ENCODE data around the gene SLC35A4.

SLC35A4 gene

DNA sequence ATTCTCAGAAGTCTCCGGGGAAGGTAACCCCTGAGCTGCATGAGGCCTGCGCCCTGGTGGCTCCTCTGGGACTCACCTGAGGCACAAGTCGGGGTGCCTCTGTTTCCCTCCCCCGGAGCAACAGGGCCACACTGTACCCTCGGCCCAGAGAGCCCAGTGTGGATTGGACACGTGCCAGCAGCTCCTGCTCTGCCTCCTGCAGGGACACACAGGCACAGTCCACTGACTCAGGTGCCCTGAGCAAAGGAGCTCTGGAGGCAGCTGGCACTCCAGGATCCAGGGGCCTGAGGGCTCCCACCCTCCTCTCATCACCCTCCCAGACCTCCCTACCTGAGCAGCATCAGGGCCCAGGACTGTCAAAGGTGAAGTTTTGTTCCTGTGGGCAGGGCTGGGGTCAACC, 29.5 kb downstream of the SLC35A4 start:
- Histone ChIP-seq H4K8ac (ENCODE audit: low read length) (no peak overlapping the region), H3K36me3 (ENCODE audit: control insufficient read depth in 1 of 2, insufficient read depth in 2 of 2, low read depth in 1 of 2, low read length in 2 of 2) (no peaks in the 10 kb centered on the region), H3K4ac (ENCODE audit: low read depth in 1 of 2, low read length in 2 of 2) (no peak overlapping the region), H2AK5ac (ENCODE audit: low read length, severe bottlenecking) (no peak overlapping the region), H3K27me3 (ENCODE audit: control insufficient read depth in 1 of 2, insufficient read depth in 1 of 2, low read length in 2 of 2) (peaks cover 0 to 13% of the 10 kb centered on the region in 2 experiments), H3K79me1 (replicated peaks; ENCODE audit: low read length, poor library complexity, severe bottlenecking) (no peaks in the 10 kb centered on the region), H3K9me3 (ENCODE audit: control insufficient read depth, low read length) (no peaks in the 10 kb centered on the region), H3K27ac (ENCODE audit: low read length, poor library complexity, severe bottlenecking) (no peak overlapping the region), H4K91ac (ENCODE audit: low read length) (peak overlapping the region; percentile 54), H3K4me1 (ENCODE audit: control insufficient read depth, insufficient read depth, low read depth, low read length) (peaks cover 2% of the 10 kb centered on the region), H2BK120ac (ENCODE audit: low read depth, low read length) (no peak overlapping the region), H3K9ac (ENCODE audit: low read length) (no peak overlapping the region), H2BK12ac (ENCODE audit: low read length in 2 of 2) (no peak overlapping the region), H2BK15ac (ENCODE audit: low read depth, poor library complexity, severe bottlenecking) (no peak overlapping the region), H2BK5ac (ENCODE audit: low read depth, low read length, poor library complexity, severe bottlenecking) (no peak overlapping the region), H3K23ac (ENCODE audit: low read length in 2 of 2) (no peak overlapping the region), H3K18ac (ENCODE audit: low read depth in 1 of 2, low read length in 2 of 2) (no peak overlapping the region), H3K4me3 (ENCODE audit: insufficient read depth in 1 of 2, low read depth in 1 of 2, low read length in 2 of 2) (no peak overlapping the region), H3K14ac (ENCODE audit: low read length in 2 of 2) (no peak overlapping the region), H2AFZ (ENCODE audit: low read depth, low read length) (no peak overlapping the region), H3K4me2 (ENCODE audit: low read length, poor library complexity, severe bottlenecking) (no peak overlapping the region)
- 70% methylated on average over 6 of the region's 6 CpGs for WGBS
- DNase-seq, result no peak

DNA sequence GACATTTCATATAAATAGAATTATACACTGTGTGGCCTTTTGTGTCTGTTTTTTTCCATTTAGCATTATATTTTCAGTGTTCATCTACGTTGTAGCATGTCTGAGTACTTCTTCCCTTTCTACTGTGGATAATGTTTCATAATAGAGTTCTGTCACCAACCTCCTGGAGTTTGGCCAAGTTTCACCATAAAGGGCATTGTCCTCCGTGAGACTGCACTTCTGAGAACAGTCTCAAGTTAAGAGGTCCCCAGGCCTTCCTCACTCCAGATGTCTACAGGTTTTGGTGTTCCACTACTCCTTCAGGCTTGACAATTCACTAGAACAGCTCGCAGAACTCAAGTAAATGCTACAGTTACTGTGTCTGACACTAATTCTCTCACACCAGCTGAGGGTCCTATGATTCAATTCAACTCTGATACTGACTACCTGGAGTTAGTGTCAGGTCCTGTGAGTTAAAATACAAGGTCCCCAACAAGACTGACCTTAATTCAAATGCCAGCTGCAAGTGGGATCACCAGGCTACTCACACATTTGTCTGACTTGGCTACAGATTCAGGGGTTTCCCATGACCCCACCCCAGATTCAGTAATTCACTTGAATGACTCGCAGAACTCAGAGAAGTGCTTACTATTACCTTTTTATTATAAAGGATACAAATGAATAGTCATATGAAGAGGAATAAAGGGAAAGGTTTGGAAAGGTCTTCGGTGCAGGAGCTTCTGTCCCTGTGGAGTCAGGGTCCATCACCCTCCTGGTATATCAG, 31.1 kb downstream of the SLC35A4 start:
- Histone ChIP-seq H2BK120ac (ENCODE audit: low read depth, low read length) (no peak overlapping the region), H3K23ac (ENCODE audit: low read length in 2 of 2) (no peak overlapping the region), H2AK5ac (ENCODE audit: low read length, severe bottlenecking) (no peak overlapping the region), H3K79me1 (replicated peaks; ENCODE audit: low read length, poor library complexity, severe bottlenecking) (no peaks in the 10 kb centered on the region), H4K91ac (ENCODE audit: low read length) (no peak overlapping the region), H3K9ac (ENCODE audit: low read length) (no peak overlapping the region), H2AFZ (ENCODE audit: low read depth, low read length) (no peak overlapping the region), H3K4ac (ENCODE audit: low read depth in 1 of 2, low read length in 2 of 2) (no peak overlapping the region), H2BK5ac (ENCODE audit: low read depth, low read length, poor library complexity, severe bottlenecking) (no peak overlapping the region), H3K4me2 (ENCODE audit: low read length, poor library complexity, severe bottlenecking) (no peak overlapping the region), H3K4me1 (ENCODE audit: control insufficient read depth, insufficient read depth, low read depth, low read length) (peaks cover 2% of the 10 kb centered on the region), H3K4me3 (ENCODE audit: insufficient read depth in 1 of 2, low read depth in 1 of 2, low read length in 2 of 2) (no peak overlapping the region), H3K18ac (ENCODE audit: low read depth in 1 of 2, low read length in 2 of 2) (no peak overlapping the region), H3K14ac (ENCODE audit: low read length in 2 of 2) (no peak overlapping the region), H3K27ac (ENCODE audit: low read length, poor library complexity, severe bottlenecking) (no peak overlapping the region), H2BK15ac (ENCODE audit: low read depth, poor library complexity, severe bottlenecking) (no peak overlapping the region), H3K9me3 (ENCODE audit: control insufficient read depth, low read length) (no peaks in the 10 kb centered on the region), H2BK12ac (ENCODE audit: low read length in 2 of 2) (no peak overlapping the region), H3K27me3 (ENCODE audit: control insufficient read depth in 1 of 2, insufficient read depth in 1 of 2, low read length in 2 of 2) (peaks cover 0 to 13% of the 10 kb centered on the region in 2 experiments), H3K36me3 (ENCODE audit: control insufficient read depth in 1 of 2, insufficient read depth in 2 of 2, low read depth in 1 of 2, low read length in 2 of 2) (no peaks in the 10 kb centered on the region), H4K8ac (ENCODE audit: low read length) (no peak overlapping the region)
- no peak for DNase-seq
- 82% methylated on average over 4 of the region's 5 CpGs for WGBS

DNA sequence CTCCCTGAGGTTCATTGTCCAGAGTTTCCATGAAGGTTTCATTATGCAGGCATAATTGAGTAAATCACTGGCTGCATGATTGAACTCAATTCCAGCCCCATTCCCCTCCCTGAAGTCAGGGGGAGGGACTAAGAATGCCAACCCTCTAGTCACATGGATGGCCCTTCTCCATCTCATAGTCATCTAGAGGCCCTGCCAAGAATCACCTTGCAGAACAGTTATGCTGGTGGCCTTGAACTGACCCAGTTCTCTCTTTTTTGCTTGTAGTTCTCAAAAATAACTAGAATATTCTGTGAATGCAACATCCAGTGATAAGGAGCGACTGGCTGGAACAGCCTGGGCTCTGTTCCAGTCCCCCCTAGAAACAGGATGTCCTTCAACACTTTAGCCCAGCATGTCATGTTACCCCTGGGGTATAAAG, 31.7 kb downstream of the SLC35A4 start:
- Histone ChIP-seq H3K4me1 (ENCODE audit: control insufficient read depth, insufficient read depth, low read depth, low read length) (peaks cover 2% of the 10 kb centered on the region), H3K27me3 (ENCODE audit: control insufficient read depth in 1 of 2, insufficient read depth in 1 of 2, low read length in 2 of 2) (peaks cover 0 to 13% of the 10 kb centered on the region in 2 experiments)
- no peak for DNase-seq

DNA sequence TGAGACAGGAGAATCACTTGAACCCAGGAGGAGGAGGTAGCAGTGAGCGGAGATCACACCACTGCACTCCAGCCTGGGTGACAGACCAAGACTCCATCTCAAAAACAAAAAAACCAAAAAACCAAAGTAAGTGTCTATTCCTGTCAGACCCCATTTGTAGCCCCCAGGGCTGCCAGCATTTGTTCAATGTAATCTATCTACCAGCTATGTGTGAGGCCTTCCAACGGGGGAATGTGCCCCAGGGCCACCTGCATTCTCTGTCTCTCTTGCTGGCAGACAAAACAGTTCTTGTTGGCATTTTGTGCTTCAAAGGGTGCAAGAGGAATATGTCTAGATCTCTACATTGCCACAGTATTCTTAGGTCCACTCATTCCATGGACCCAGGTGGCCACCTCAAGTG, 34.2 kb downstream of the SLC35A4 start:
- Histone ChIP-seq H3K4me3 (ENCODE audit: insufficient read depth in 1 of 2, low read depth in 1 of 2, low read length in 2 of 2) (no peak overlapping the region), H3K36me3 (ENCODE audit: control insufficient read depth in 1 of 2, insufficient read depth in 2 of 2, low read depth in 1 of 2, low read length in 2 of 2) (no peaks in the 10 kb centered on the region), H3K79me1 (replicated peaks; ENCODE audit: low read length, poor library complexity, severe bottlenecking) (no peaks in the 10 kb centered on the region), H3K18ac (ENCODE audit: low read depth in 1 of 2, low read length in 2 of 2) (no peak overlapping the region), H2AFZ (ENCODE audit: low read depth, low read length) (no peak overlapping the region), H2AK5ac (ENCODE audit: low read length, severe bottlenecking) (no peak overlapping the region), H3K14ac (ENCODE audit: low read length in 2 of 2) (no peak overlapping the region), H3K9ac (ENCODE audit: low read length) (no peak overlapping the region), H3K27ac (ENCODE audit: low read length, poor library complexity, severe bottlenecking) (no peak overlapping the region), H2BK15ac (ENCODE audit: low read depth, poor library complexity, severe bottlenecking) (no peak overlapping the region), H2BK5ac (ENCODE audit: low read depth, low read length, poor library complexity, severe bottlenecking) (no peak overlapping the region), H2BK12ac (ENCODE audit: low read length in 2 of 2) (no peak overlapping the region), H2BK120ac (ENCODE audit: low read depth, low read length) (no peak overlapping the region), H3K4me2 (ENCODE audit: low read length, poor library complexity, severe bottlenecking) (no peak overlapping the region), H4K91ac (ENCODE audit: low read length) (no peak overlapping the region), H4K8ac (ENCODE audit: low read length) (no peak overlapping the region), H3K9me3 (ENCODE audit: control insufficient read depth, low read length) (no peaks in the 10 kb centered on the region), H3K4me1 (ENCODE audit: control insufficient read depth, insufficient read depth, low read depth, low read length) (no peaks in the 10 kb centered on the region), H3K23ac (ENCODE audit: low read length in 2 of 2) (no peak overlapping the region), H3K4ac (ENCODE audit: low read depth in 1 of 2, low read length in 2 of 2) (no peak overlapping the region), H3K27me3 (ENCODE audit: control insufficient read depth in 1 of 2, insufficient read depth in 1 of 2, low read length in 2 of 2) (peaks cover 0 to 13% of the 10 kb centered on the region in 2 experiments)
- DNase-seq, result no peak
- WGBS, result 75% methylated on average over 2 of the region's 2 CpGs

More for the DNA sequence above, 31.7 kb downstream of the SLC35A4 start:
- H2BK12ac ChIP-seq (ENCODE audit: low read length in 2 of 2), result no peak overlapping the region
- no peak overlapping the region for H4K8ac ChIP-seq (ENCODE audit: low read length)
- no peak overlapping the region for H2AK5ac ChIP-seq (ENCODE audit: low read length, severe bottlenecking)
- H3K4me2 ChIP-seq (ENCODE audit: low read length, poor library complexity, severe bottlenecking), result no peak overlapping the region
- no peak overlapping the region for H2BK5ac ChIP-seq (ENCODE audit: low read depth, low read length, poor library complexity, severe bottlenecking)
- no peak overlapping the region for H3K27ac ChIP-seq (ENCODE audit: low read length, poor library complexity, severe bottlenecking)
- H3K4me3 ChIP-seq (ENCODE audit: insufficient read depth in 1 of 2, low read depth in 1 of 2, low read length in 2 of 2), result no peak overlapping the region
- H3K79me1 ChIP-seq (replicated peaks; ENCODE audit: low read length, poor library complexity, severe bottlenecking), result no peaks in the 10 kb centered on the region
- H2AFZ ChIP-seq (ENCODE audit: low read depth, low read length), result no peak overlapping the region
- no peak overlapping the region for H3K9ac ChIP-seq (ENCODE audit: low read length)
- no peaks in the 10 kb centered on the region for H3K36me3 ChIP-seq (ENCODE audit: control insufficient read depth in 1 of 2, insufficient read depth in 2 of 2, low read depth in 1 of 2, low read length in 2 of 2)
- no peaks in the 10 kb centered on the region for H3K9me3 ChIP-seq (ENCODE audit: control insufficient read depth, low read length)
- H2BK15ac ChIP-seq (ENCODE audit: low read depth, poor library complexity, severe bottlenecking), result no peak overlapping the region
- H4K91ac ChIP-seq (ENCODE audit: low read length), result no peak overlapping the region
- H2BK120ac ChIP-seq (ENCODE audit: low read depth, low read length), result no peak overlapping the region
- no peak overlapping the region for H3K23ac ChIP-seq (ENCODE audit: low read length in 2 of 2)
- H3K14ac ChIP-seq (ENCODE audit: low read length in 2 of 2), result no peak overlapping the region
- no peak overlapping the region for H3K18ac ChIP-seq (ENCODE audit: low read depth in 1 of 2, low read length in 2 of 2)
- WGBS, result 66% methylated on average over 1 of the region's 1 CpG
- no peak overlapping the region for H3K4ac ChIP-seq (ENCODE audit: low read depth in 1 of 2, low read length in 2 of 2)

All from mesenchymal stem cell (in vitro differentiated cells and primary cell).